MM.1S (cell line): ENCODE measurements around the gene BAZ2A.

Source experiments
- DNase-seq: peaks from one replicate; pipeline ENCODE4 v3.0.0-alpha.2; 2015
- H2AFZ ChIP-seq: fragments of 300-600 bp; sonication (generic); 2 replicates; pipeline ENCODE4 v1.6.0; 2016; ENCODE audit warnings: antibody characterized with exemption, low read length
- H3F3A ChIP-seq: fragments of 300-600 bp; sonication (generic); 2 replicates; pipeline ENCODE4 v1.6.1; 2016; ENCODE audit warnings: mild to moderate bottlenecking, antibody characterized with exemption, low read length, moderate library complexity, mixed read lengths; ENCODE audit not compliant: insufficient read depth
- H3K27ac ChIP-seq: fragments of 300-600 bp; sonication (generic); 2 replicates; pipeline ENCODE4 v1.5.1; 2016; ENCODE audit warnings: mild to moderate bottlenecking, low read length
- H3K27me3 ChIP-seq: fragments of 300-600 bp; sonication (generic); replicated peaks from 2 replicates; pipeline ENCODE4 v1.6.0; 2016; ENCODE audit warnings: low read length; ENCODE audit not compliant: insufficient read depth
- H3K36me3 ChIP-seq: fragments of 300-600 bp; sonication (generic); replicated peaks from 2 replicates; pipeline ENCODE4 v1.6.1; 2016; ENCODE audit warnings: mild to moderate bottlenecking, low read length, mixed read lengths; ENCODE audit not compliant: insufficient read depth
- H3K4me1 ChIP-seq: fragments of 300-600 bp; sonication (generic); 2 replicates; pipeline ENCODE4 v1.6.1; 2016; ENCODE audit warnings: low read length, mixed read lengths
- H3K4me2 ChIP-seq: fragments of 300-600 bp; sonication (generic); 2 replicates; pipeline ENCODE4 v1.6.0; 2016; ENCODE audit warnings: low read depth, low read length
- H3K4me3 ChIP-seq: fragments of 300-600 bp; sonication (generic); 2 replicates; pipeline ENCODE4 v1.5.1; 2016; ENCODE audit warnings: low read length, mixed read lengths
- H3K79me2 ChIP-seq: fragments of 300-600 bp; sonication (generic); 2 replicates; pipeline ENCODE4 v1.6.1; 2016; ENCODE audit warnings: mixed run types, low read length, mixed read lengths
- H3K9ac ChIP-seq: fragments of 300-600 bp; sonication (generic); 2 replicates; pipeline ENCODE4 v1.6.1; 2016; ENCODE audit warnings: low read length, mixed read lengths
- H3K9me2 ChIP-seq: fragments of 300-600 bp; sonication (generic); replicated peaks from 2 replicates; pipeline ENCODE4 v1.6.1; 2016; ENCODE audit warnings: mild to moderate bottlenecking, low read length, mixed read lengths; ENCODE audit not compliant: insufficient read depth
- H3K9me3 ChIP-seq: fragments of 300-600 bp; sonication (generic); replicated peaks from 2 replicates; pipeline ENCODE4 v1.6.1; 2016; ENCODE audit warnings: mild to moderate bottlenecking, low read length, mixed read lengths; ENCODE audit not compliant: insufficient read depth
- H4K20me1 ChIP-seq: fragments of 300-600 bp; sonication (generic); 2 replicates; pipeline ENCODE4 v1.6.1; 2016; ENCODE audit warnings: mild to moderate bottlenecking, low read length, moderate library complexity, mixed read lengths; ENCODE audit not compliant: insufficient read depth
- CTCF ChIP-seq: fragments of 300-600 bp; sonication (generic); IDR thresholded peaks from 2 replicates; pipeline ENCODE4 v1.5.1; 2016; ENCODE audit warnings: antibody characterized with exemption, low read length, mixed read lengths
- EZH2 ChIP-seq: fragments of 300-600 bp; sonication (generic); optimal IDR thresholded peaks from 2 replicates; pipeline ENCODE3; 2017; ENCODE audit warnings: low read depth, mild to moderate bottlenecking, antibody characterized with exemption, low read length, mixed read lengths
- EZH2phosphoT487 ChIP-seq: fragments of 300-600 bp; sonication (generic); IDR thresholded peaks from 2 replicates; pipeline ENCODE4 v1.6.1; 2018; ENCODE audit warnings: antibody characterized with exemption, low read length

BAZ2A gene

GRCh38 chr12:56676851-56677580 is 46.9 kb upstream of the BAZ2A start:
- peaks cover 80% of the 10 kb centered on the region for H4K20me1 ChIP-seq
- no peak overlapping the region for H2AFZ ChIP-seq
- peaks cover 10% of the 10 kb centered on the region for H3K4me1 ChIP-seq
- no peak for DNase-seq
- H3K4me2 ChIP-seq, result no peak overlapping the region
- no peak for TF ChIP-seq EZH2
- no peak for TF ChIP-seq CTCF
- TF ChIP-seq EZH2phosphoT487, result no peak
- H3F3A ChIP-seq, result peaks cover 54% of the 10 kb centered on the region
- H3K27me3 ChIP-seq, result no peaks in the 10 kb centered on the region
- H3K79me2 ChIP-seq, result peaks cover 99% of the 10 kb centered on the region
- peaks cover 6% of the 10 kb centered on the region; the same call in 1 of the 2 replicates for H3K36me3 ChIP-seq
- no peak overlapping the region for H3K9ac ChIP-seq
- peak overlapping the region; percentile 47; the same call in 1 of the 2 replicates for H3K27ac ChIP-seq
- H3K9me3 ChIP-seq, result no peaks in the 10 kb centered on the region
- H3K9me2 ChIP-seq, result no peaks in the 10 kb centered on the region
- H3K4me3 ChIP-seq, result no peak overlapping the region

- H3F3A ChIP-seq, result peaks cover 25% of the 10 kb centered on the region
- H3K4me2 ChIP-seq, result no peak overlapping the region
- H3K9me3 ChIP-seq, result no peaks in the 10 kb centered on the region
- no peak overlapping the region for H3K4me3 ChIP-seq
- peaks cover 99% of the 10 kb centered on the region for H3K79me2 ChIP-seq
- no peak overlapping the region for H2AFZ ChIP-seq
- H3K27ac ChIP-seq, result no peak overlapping the region
- peaks cover 33% of the 10 kb centered on the region for H3K36me3 ChIP-seq
- no peak for TF ChIP-seq CTCF
- no peak for TF ChIP-seq EZH2phosphoT487
- TF ChIP-seq EZH2, result no peak
- no peaks in the 10 kb centered on the region for H3K4me1 ChIP-seq
- H3K9ac ChIP-seq, result no peak overlapping the region
- H3K27me3 ChIP-seq, result no peaks in the 10 kb centered on the region
- DNase-seq, result no peak
- no peaks in the 10 kb centered on the region for H3K9me2 ChIP-seq
- peaks cover 44% of the 10 kb centered on the region for H4K20me1 ChIP-seq
These were observed 41.5 kb upstream of the BAZ2A start for GRCh38 chr12:56671608-56672007.

GRCh38 chr12:56670836-56671235 is 40.7 kb upstream of the BAZ2A start:
- H3K27ac ChIP-seq, result no peak overlapping the region
- peaks cover 99% of the 10 kb centered on the region for H3K79me2 ChIP-seq
- H3K27me3 ChIP-seq, result no peaks in the 10 kb centered on the region
- no peaks in the 10 kb centered on the region for H3K4me1 ChIP-seq
- H4K20me1 ChIP-seq, result peaks cover 36% of the 10 kb centered on the region
- no peak overlapping the region for H3K4me3 ChIP-seq
- H3K9me3 ChIP-seq, result no peaks in the 10 kb centered on the region
- H3K36me3 ChIP-seq, result peaks cover 39% of the 10 kb centered on the region
- no peaks in the 10 kb centered on the region for H3K9me2 ChIP-seq
- no peak for TF ChIP-seq CTCF
- TF ChIP-seq EZH2, result no peak
- no peak for TF ChIP-seq EZH2phosphoT487
- no peak overlapping the region for H3K4me2 ChIP-seq
- no peak for DNase-seq
- no peak overlapping the region for H2AFZ ChIP-seq
- H3F3A ChIP-seq, result peaks cover 26% of the 10 kb centered on the region
- no peak overlapping the region for H3K9ac ChIP-seq
